Panc1 (cell line): ENCODE data around the gene CDC14B. TPM values are rescaled to one million over a fixed set of nuclear protein-coding genes. Genes with fewer than 3 reads are reported as not detected.

Experiments used
- ATAC-seq: fragments of 200-7000 bp; cut with Tn5 transposase; 2 replicates; pipeline ENCODE4 v1.9.1; 2020; ENCODE audit warnings: mild to moderate bottlenecking, moderate library complexity
- BruUV-seq: library from RNA; stranded (reverse); fragments of 400-500 nt; replicated peaks from 2 replicates; lab custom pipeline; 2021; lab: Mats Ljungman, UMichigan
- CTCF ChIA-PET: fragments of 300-600 bp; sonication (Branson Sonifier 250); formaldehyde crosslinking; loops from one replicate; lab custom pipeline; 2022; ENCODE audit warnings: antibody characterized with exemption; lab: Charles Lee
- POLR2A ChIA-PET: fragments of 300-600 bp; sonication (Branson Sonifier 250); formaldehyde crosslinking; loops from one replicate; lab custom pipeline; 2022; ENCODE audit warnings: antibody characterized with exemption; lab: Charles Lee
- DNase-seq: peaks from one replicate; pipeline ENCODE4 v3.0.0-alpha.2; 2010; ENCODE audit warnings: low read depth, low spot score
- H3K27ac ChIP-seq: 2 replicates; pipeline ENCODE4 v1.5.1; 2011; ENCODE audit warnings: mild to moderate bottlenecking, low read length, inconsistent platforms
- H3K27me3 ChIP-seq: fragments of 200-500 bp; sonication (Bioruptor generic); 2 replicates; pipeline ENCODE4 v1.6.0; 2014; ENCODE audit warnings: low read length, inconsistent platforms; ENCODE audit not compliant: control insufficient read depth, insufficient read depth
- H3K36me3 ChIP-seq: fragments of 200-500 bp; sonication (Bioruptor generic); 2 replicates; pipeline ENCODE4 v1.5.1; 2014; ENCODE audit warnings: inconsistent platforms, mild to moderate bottlenecking, low read length, moderate library complexity; ENCODE audit not compliant: control insufficient read depth, insufficient read depth
- H3K4me1 ChIP-seq: 2 replicates; pipeline ENCODE4 v1.5.1; 2011; ENCODE audit warnings: inconsistent platforms, mild to moderate bottlenecking, low read length, moderate library complexity; ENCODE audit not compliant: control insufficient read depth, insufficient read depth
- H3K4me3 ChIP-seq, 2 experiments: 2 replicates each; pipeline ENCODE4 v1.5.1; 2011 to 2012; ENCODE audit warnings: low read depth in 2 of 2, low read length in 2 of 2, mild to moderate bottlenecking in 2 of 2, inconsistent platforms in 1 of 2, moderate library complexity in 1 of 2
- H3K9me3 ChIP-seq: fragments of 200-500 bp; sonication (Bioruptor generic); 2 replicates; pipeline ENCODE4 v1.5.1; 2014; ENCODE audit warnings: low read depth, mild to moderate bottlenecking, inconsistent platforms, low read length, moderate library complexity; ENCODE audit not compliant: control insufficient read depth, insufficient read depth
- CTCF ChIP-seq: fragments of 450-650 bp; IDR thresholded peaks from 2 replicates; pipeline ENCODE4 v1.5.1; 2017; ENCODE audit warnings: mild to moderate bottlenecking
- POLR2AphosphoS5 ChIP-seq: IDR thresholded peaks from 2 replicates; pipeline ENCODE4 v1.6.1; 2012; ENCODE audit warnings: mild to moderate bottlenecking, low read depth, low read length, moderate library complexity
- REST ChIP-seq, 2 experiments: IDR thresholded peaks; 2 replicates each; pipeline ENCODE4 v1.6.1; 2011 to 2012; ENCODE audit warnings: low read depth in 2 of 2, control low read depth in 1 of 2, low read length in 1 of 2, mild to moderate bottlenecking in 1 of 2, moderate library complexity in 1 of 2; ENCODE audit not compliant: insufficient read depth in 1 of 2
- SIN3A ChIP-seq: IDR thresholded peaks from 2 replicates; pipeline ENCODE4 v1.6.1; 2012; ENCODE audit warnings: low read depth, mild to moderate bottlenecking, low read length, moderate library complexity, borderline replicate concordance; ENCODE audit not compliant: insufficient read depth
- TCF7L2 ChIP-seq: IDR thresholded peaks from 2 replicates; pipeline ENCODE4 v1.6.1; 2011; ENCODE audit warnings: mild to moderate bottlenecking, low read depth, low read length, inconsistent platforms
- in situ Hi-C: cut with HindIII; loops from 2 replicates; pipeline ENCODE4 v1.10.0; 2016; ENCODE audit warnings: low sequenced_read_pairs, low pct_unique_long_range_greater_than_20kb
- intact Hi-C: fragments of 100-400 bp; cut with micrococcal nuclease; formaldehyde crosslinking; loops from one replicate; pipeline ENCODE4 v1.10.0; 2022; ENCODE audit not compliant: unreplicated experiment
- total RNA-seq: library from RNA; stranded (reverse); gene quantifications from one replicate; pipeline ENCODE4 v1.2.1, GENCODE V29; 2021; ENCODE audit not compliant: unreplicated experiment

CDC14B gene
- total RNA-seq, 1 experiment from 2014 or later, result 11.8 TPM

- CTCF ChIA-PET, result no interaction called here
Measured at GRCh38 chr9:96607971-96608370, 11.7 kb downstream of the CDC14B start.

GRCh38 chr9:96605328-96605727 is 14.3 kb downstream of the CDC14B start:
- in situ Hi-C loops, result no loop called here
- Histone ChIP-seq H3K27me3 (no peaks in the 10 kb centered on the region), H3K4me3 (no peak overlapping the region), H3K27ac (no peak overlapping the region), H3K36me3 (no peaks in the 10 kb centered on the region), H3K9me3 (no peaks in the 10 kb centered on the region), H3K4me1 (no peaks in the 10 kb centered on the region; the same call in 1 of the 2 replicates)
- no peak for ATAC-seq
- TF ChIP-seq CTCF (no peak), SIN3A (no peak), TCF7L2 (no peak), POLR2AphosphoS5 (no peak), REST (IDR thresholded peaks at IDR 0.05; ENCODE audit: insufficient read depth in 1 of 2, low read depth in 2 of 2, low read length in 1 of 2) (no peak)
- no TSS peak for BruUV-seq
- ChIA-PET CTCF (no interaction called here), POLR2A (no interaction called here)
- intact Hi-C loops, result no loop called here
- no peak for DNase-seq

More at GRCh38 chr9:96607971-96608370, 11.7 kb downstream of the CDC14B start:
- H3K9me3 ChIP-seq, result no peaks in the 10 kb centered on the region
- intact Hi-C loops, result no loop called here
- no peaks in the 10 kb centered on the region for H3K36me3 ChIP-seq
- TF ChIP-seq TCF7L2, result no peak
- no peak for TF ChIP-seq SIN3A
- no peak for TF ChIP-seq CTCF
- no peak for TF ChIP-seq POLR2AphosphoS5
- no peak for TF ChIP-seq REST (IDR thresholded peaks at IDR 0.05; ENCODE audit: insufficient read depth in 1 of 2, low read depth in 2 of 2, low read length in 1 of 2)
- H3K27me3 ChIP-seq, result no peaks in the 10 kb centered on the region
- BruUV-seq, result no TSS peak
- no peak overlapping the region for H3K27ac ChIP-seq
- H3K4me3 ChIP-seq, result no peak overlapping the region
- H3K4me1 ChIP-seq, result peaks cover 10% of the 10 kb centered on the region
- in situ Hi-C loops, result no loop called here
- POLR2A ChIA-PET, result no interaction called here
- no peak for DNase-seq
- ATAC-seq, result no peak
